Measurements from ENCODE around the gene ALOXE3.
"Not testable (repeated sequence)": the region's sequence is repeated elsewhere in the genome, so short reads cannot be mapped to it uniquely, and the experiment has no call there.

Gene ALOXE3

GRCh38 chr17:8091033-8091687 is 27.2 kb downstream of the ALOXE3 start:
- no peak for DNase-seq (ENCODE audit: low spot score)

GRCh38 chr17:8089728-8090127 is 28.6 kb downstream of the ALOXE3 start:
- DNase-seq (ENCODE audit: low spot score): no peak

GRCh38 chr17:8087952-8088230 is 30.4 kb downstream of the ALOXE3 start:
- DNase-seq (ENCODE audit: low spot score): no peak

GRCh38 chr17:8087075-8087951 is 31.0 kb downstream of the ALOXE3 start, which contains the start of gene ALOX12B:
ALOX12B (minus strand) TSS chr17:8087716; CDS start chr17:8087442, 274 bp downstream.
- no peak for DNase-seq (ENCODE audit: low spot score)

GRCh38 chr17:8084250-8084649 is 34.1 kb downstream of the ALOXE3 start:
- DNase-seq (ENCODE audit: low spot score): no peak

- no peak for DNase-seq (ENCODE audit: low spot score)
Observed at GRCh38 chr17:8082292-8082691, 36.0 kb downstream of the ALOXE3 start.

- DNase-seq (ENCODE audit: low spot score): no peak
Observed at GRCh38 chr17:8081876-8082275, 36.4 kb downstream of the ALOXE3 start.

- DNase-seq (ENCODE audit: low spot score): no peak
Observed at GRCh38 chr17:8080799-8081219, 37.5 kb downstream of the ALOXE3 start.

GRCh38 chr17:8080208-8080798 is 38.0 kb downstream of the ALOXE3 start:
- DNase-seq (ENCODE audit: low spot score): no peak

- DNase-seq (ENCODE audit: low spot score): peak; percentile 79
Observed at GRCh38 chr17:8079291-8080207, 38.8 kb downstream of the ALOXE3 start.

- DNase-seq (ENCODE audit: low spot score): not testable (repeated sequence)
Observed at GRCh38 chr17:8077939-8078338, 40.4 kb downstream of the ALOXE3 start.

GRCh38 chr17:8076502-8077266 is 41.6 kb downstream of the ALOXE3 start:
- DNase-seq (ENCODE audit: low spot score): no peak

- DNase-seq (ENCODE audit: low spot score): no peak
Observed at GRCh38 chr17:8075574-8076342, 42.6 kb downstream of the ALOXE3 start.

- no peak for DNase-seq (ENCODE audit: low spot score)
Observed at GRCh38 chr17:8075081-8075480, 43.2 kb downstream of the ALOXE3 start.

GRCh38 chr17:8074554-8074953 is 43.8 kb downstream of the ALOXE3 start:
- DNase-seq (ENCODE audit: low spot score): no peak

- peak; percentile 85 for DNase-seq (ENCODE audit: low spot score)
Observed at GRCh38 chr17:8073627-8074484, 44.5 kb downstream of the ALOXE3 start.

GRCh38 chr17:8072729-8073461 is 45.4 kb downstream of the ALOXE3 start:
- no peak for DNase-seq (ENCODE audit: low spot score)

- no peak for DNase-seq (ENCODE audit: low spot score)
Observed at GRCh38 chr17:8072341-8072728, 46.0 kb downstream of the ALOXE3 start.

- no peak for DNase-seq (ENCODE audit: low spot score)
Observed at GRCh38 chr17:8071496-8071895, 46.8 kb downstream of the ALOXE3 start.

Measured in HuH-7 (cell line).